ENCODE measurements around the gene CORO6.

DNA sequence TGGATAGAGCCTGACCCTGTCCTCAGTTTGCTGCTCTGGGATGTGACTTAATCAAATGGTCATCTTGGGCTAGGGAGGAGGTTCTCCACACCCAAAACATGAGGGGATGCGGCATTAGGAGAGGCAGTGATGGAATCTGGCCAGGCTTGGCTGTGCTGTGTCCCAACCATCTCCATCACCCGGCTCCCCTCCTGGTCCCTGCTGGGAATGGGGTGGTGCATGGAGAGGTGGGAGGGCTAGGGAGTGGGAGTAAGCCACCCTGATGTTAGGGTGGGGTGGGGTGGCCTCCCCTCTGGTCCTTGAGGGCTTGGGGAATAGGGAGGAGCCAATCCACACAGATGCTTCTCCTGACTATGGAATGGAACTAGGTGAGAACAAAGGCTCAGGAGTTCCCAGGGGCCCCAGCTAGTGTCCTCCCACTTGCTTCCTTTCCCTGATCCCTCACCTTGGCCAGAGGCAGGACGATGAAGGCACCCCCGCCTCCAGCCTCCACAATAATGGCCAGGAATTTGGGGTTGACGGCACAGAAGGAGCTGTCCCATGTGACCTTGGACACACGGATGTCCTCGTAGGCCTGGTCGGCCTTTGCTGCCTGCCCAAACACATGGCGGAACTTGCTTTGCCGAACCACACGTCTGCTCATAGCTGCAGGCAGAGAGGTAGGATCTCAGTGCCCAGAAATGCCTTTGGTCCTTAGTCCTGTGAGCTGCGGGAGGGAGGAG, 1.8 kb downstream of the CORO6 start:
- TF ChIP-seq TAF1 (IDR thresholded peaks at IDR 0.05; ENCODE audit: low read depth, low read length) (no peak), POLR2A (IDR thresholded peaks at IDR 0.05; ENCODE audit: low read depth, low read length) (no peak), POLR2AphosphoS5 (IDR thresholded peaks at IDR 0.05; ENCODE audit: low read depth, low read length) (no peak), SPI1 (IDR thresholded peaks at IDR 0.05; ENCODE audit: low read depth, low read length) (no peak)
